CD1c-positive myeloid dendritic cell (primary cell): Measurements from ENCODE around the gene IL1R2.
"Not testable (repeated sequence)": the region's sequence is repeated elsewhere in the genome, so short reads cannot be mapped to it uniquely, and the experiment has no call there.

ENCODE experiments used
- DNase-seq: peaks from one replicate; pipeline ENCODE4 v3.0.0-alpha.2; 2016; ENCODE audit errors: extremely low spot score

The IL1R2 gene

GRCh38 chr2:102061286-102061699 is 69.5 kb downstream of the IL1R2 start:
- DNase-seq = no peak

- peak; percentile 58 for DNase-seq
Measured at GRCh38 chr2:102061962-102062795, 70.4 kb downstream of the IL1R2 start.

- DNase-seq = no peak
Measured at GRCh38 chr2:102062802-102063201, 71.0 kb downstream of the IL1R2 start.

- DNase-seq = peak; percentile 88
Measured at GRCh38 chr2:102063487-102063911, 71.7 kb downstream of the IL1R2 start.

- peak; percentile 74 for DNase-seq
Measured at GRCh38 chr2:102063941-102064678, 72.3 kb downstream of the IL1R2 start.

- DNase-seq = no peak
Measured at GRCh38 chr2:102064679-102065674, 73.2 kb downstream of the IL1R2 start.

- no peak for DNase-seq
Measured at GRCh38 chr2:102065675-102066252, 74.0 kb downstream of the IL1R2 start.

GRCh38 chr2:102066554-102066953 is 74.8 kb downstream of the IL1R2 start:
- DNase-seq = no peak

- not testable (repeated sequence) for DNase-seq
Measured at GRCh38 chr2:102068126-102068525, 76.4 kb downstream of the IL1R2 start.

- no peak for DNase-seq
Measured at GRCh38 chr2:102069311-102069974, 77.7 kb downstream of the IL1R2 start.

- no peak for DNase-seq
Measured at GRCh38 chr2:102070058-102070642, 78.4 kb downstream of the IL1R2 start.

- no peak for DNase-seq
Measured at GRCh38 chr2:102072741-102073140, 81.0 kb downstream of the IL1R2 start.

GRCh38 chr2:102073168-102073724 is 81.5 kb downstream of the IL1R2 start:
- DNase-seq = no peak

- peak; percentile 76 for DNase-seq
Measured at GRCh38 chr2:102074152-102074783, 82.5 kb downstream of the IL1R2 start.

- no peak for DNase-seq
Measured at GRCh38 chr2:102075479-102075878, 83.7 kb downstream of the IL1R2 start.

- no peak for DNase-seq
Measured at GRCh38 chr2:102076512-102076911, 84.8 kb downstream of the IL1R2 start.
